GM12874 (cell line): Measurements from ENCODE around the gene OGFOD2.

Source experiments
- CTCF ChIP-seq: IDR thresholded peaks from 2 replicates; pipeline ENCODE4 v1.5.1; 2011; ENCODE audit warnings: low read depth, mild to moderate bottlenecking, control low read depth, low read length, moderate library complexity; ENCODE audit not compliant: insufficient read depth

OGFOD2 gene

GRCh38 chr12:123021688-123022604 is 46.9 kb downstream of the OGFOD2 start:
- TF ChIP-seq CTCF: no peak

- TF ChIP-seq CTCF: no peak
Measured at GRCh38 chr12:123022846-123023245, 47.8 kb downstream of the OGFOD2 start.

GRCh38 chr12:123024819-123025391 is 49.9 kb downstream of the OGFOD2 start:
- no peak for TF ChIP-seq CTCF

GRCh38 chr12:123026094-123026853 is 51.2 kb downstream of the OGFOD2 start:
- no peak for TF ChIP-seq CTCF

GRCh38 chr12:123027726-123028445 is 52.8 kb downstream of the OGFOD2 start:
- no peak for TF ChIP-seq CTCF

- no peak for TF ChIP-seq CTCF
Measured at GRCh38 chr12:123028475-123028874, 53.4 kb downstream of the OGFOD2 start.
